Mesendoderm (in vitro differentiated cells): ENCODE data around the gene UBE2V1. TPM values are rescaled to one million over a fixed set of nuclear protein-coding genes. Genes with fewer than 3 reads are reported as not detected.
"Not testable (repeated sequence)": the region's sequence is repeated elsewhere in the genome, so short reads cannot be mapped to it uniquely, and the experiment has no call there.

ENCODE experiments used
- DNase-seq: peaks from one replicate; pipeline ENCODE4 v3.0.0; 2013
- H2AK5ac ChIP-seq: 2 replicates; pipeline ENCODE4 v1.6.1; 2013; ENCODE audit warnings: low read length, inconsistent platforms
- H2BK120ac ChIP-seq: 2 replicates; pipeline ENCODE4 v1.6.1; 2013; ENCODE audit warnings: low read depth, mild to moderate bottlenecking, low read length, moderate library complexity, mixed read lengths
- H2BK15ac ChIP-seq: replicated peaks from 2 replicates; pipeline ENCODE4 v1.6.1; 2013; ENCODE audit warnings: low read depth, mild to moderate bottlenecking, moderate library complexity
- H2BK5ac ChIP-seq: 2 replicates; pipeline ENCODE4 v1.6.1; 2013; ENCODE audit warnings: low read length, inconsistent platforms
- H3K18ac ChIP-seq: 2 replicates; pipeline ENCODE4 v1.6.1; 2013; ENCODE audit warnings: mild to moderate bottlenecking, low read length, mixed read lengths
- H3K23ac ChIP-seq: one replicate; pipeline ENCODE4 v1.6.1; 2013; ENCODE audit warnings: low read length
- H3K27ac ChIP-seq: 2 replicates; pipeline ENCODE4 v1.5.1; 2013; ENCODE audit warnings: low read depth, mild to moderate bottlenecking, inconsistent platforms, low read length, moderate library complexity
- H3K27me3 ChIP-seq: 2 replicates; pipeline ENCODE4 v1.6.1; 2013; ENCODE audit warnings: low read length, control low read depth, mild to moderate bottlenecking, inconsistent platforms; ENCODE audit not compliant: insufficient read depth, poor library complexity
- H3K36me3 ChIP-seq: 2 replicates; pipeline ENCODE4 v1.6.1; 2013; ENCODE audit warnings: low read length, inconsistent platforms; ENCODE audit not compliant: control insufficient read depth, insufficient read depth
- H3K4ac ChIP-seq: one replicate; pipeline ENCODE4 v1.6.1; 2013; ENCODE audit warnings: low read depth, mild to moderate bottlenecking, low read length, moderate library complexity
- H3K4me1 ChIP-seq: 2 replicates; pipeline ENCODE4 v1.6.1; 2013; ENCODE audit warnings: low read depth, low read length, inconsistent platforms; ENCODE audit not compliant: control insufficient read depth
- H3K4me2 ChIP-seq: 2 replicates; pipeline ENCODE4 v1.6.1; 2013; ENCODE audit warnings: low read length
- H3K4me3 ChIP-seq: 2 replicates; pipeline ENCODE4 v1.5.1; 2013; ENCODE audit warnings: mild to moderate bottlenecking, low read length
- H3K56ac ChIP-seq: one replicate; pipeline ENCODE4 v1.6.1; 2013; ENCODE audit warnings: low read length
- H3K79me1 ChIP-seq: 2 replicates; pipeline ENCODE4 v1.6.1; 2013; ENCODE audit warnings: low read length, inconsistent platforms
- H3K79me2 ChIP-seq: 2 replicates; pipeline ENCODE4 v1.6.1; 2013; ENCODE audit warnings: mild to moderate bottlenecking, low read length; ENCODE audit not compliant: control insufficient read depth, insufficient read depth
- H3K9ac ChIP-seq: 2 replicates; pipeline ENCODE4 v1.6.1; 2013; ENCODE audit warnings: low read length, inconsistent platforms
- H4K5ac ChIP-seq: one replicate; pipeline ENCODE4 v1.6.1; 2013; ENCODE audit warnings: low read length
- H4K8ac ChIP-seq: one replicate; pipeline ENCODE4 v1.6.1; 2013; ENCODE audit warnings: low read depth, mild to moderate bottlenecking, control low read depth, low read length, moderate library complexity
- WGBS: extraction: QIAGEN DNeasy Blood & Tissue Kit; methylation state at CpG from one replicate; pipeline ENCODE4 v1.1.7; 2013; ENCODE audit warnings: low lambda C conversion rate, missing lambda C conversion rate; ENCODE audit not compliant: insufficient coverage; ENCODE audit errors: extremely low coverage; 5-methylcytosine and 5-hydroxymethylcytosine counted together
- polyA plus RNA-seq, 2 experiments: library from polyadenylated mRNA; stranded (reverse); fragments of 200-250 nt; gene quantifications; one replicate each; pipeline ENCODE4 v1.2.3, GENCODE V29; 2013

The UBE2V1 gene
- polyA plus RNA-seq (2013, experiment 1 of 2), result 280 TPM
- polyA plus RNA-seq (2013, experiment 2 of 2), result 273 TPM

DNA sequence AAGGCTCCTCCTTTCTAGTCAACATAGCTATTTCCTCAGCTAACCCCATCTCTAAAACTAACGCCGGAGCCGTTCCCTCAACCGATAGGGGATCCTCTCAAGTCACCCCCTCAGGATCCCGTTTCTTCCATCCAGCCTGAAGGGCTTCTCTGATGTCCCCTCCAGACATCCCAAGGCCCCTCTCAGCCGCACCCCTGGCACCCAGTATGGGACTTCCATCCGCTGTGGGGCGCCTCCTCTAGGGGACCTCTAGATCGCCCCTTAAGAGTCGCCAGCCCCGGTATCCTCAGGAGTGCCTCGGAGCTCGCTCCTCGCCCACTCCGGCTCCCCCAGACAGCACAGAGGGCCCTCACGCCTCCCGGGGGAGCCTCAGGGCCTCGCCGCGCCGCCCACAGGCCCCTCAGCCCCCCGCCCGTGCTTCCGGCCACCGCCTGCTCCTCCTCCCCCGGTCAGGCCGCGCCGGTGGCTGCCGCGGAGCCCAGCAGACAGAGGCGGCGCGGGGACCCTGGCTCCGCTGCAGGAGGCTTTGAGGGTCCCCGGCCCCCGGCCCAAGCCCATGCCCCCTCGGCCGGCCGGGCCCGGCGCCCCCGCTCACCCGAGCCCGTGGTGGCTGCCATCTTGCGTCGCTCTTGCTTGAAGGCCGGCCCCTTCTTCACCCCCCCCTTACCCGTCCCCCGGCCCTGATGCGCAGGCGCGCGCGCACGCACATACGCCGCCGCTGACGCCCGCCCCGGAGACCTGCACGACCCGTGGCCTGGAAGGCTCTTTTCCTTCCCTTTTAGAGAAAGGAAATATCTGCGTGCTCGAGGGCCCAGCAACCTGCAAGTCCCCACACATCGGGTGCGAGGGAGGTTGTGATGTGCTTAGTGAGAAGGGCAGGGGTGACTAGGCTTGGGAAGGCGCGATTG lies at the start of gene UBE2V1:
Gene UBE2V1 (minus strand): TSS at position 639 of the 908 bp plus-strand sequence. CDS start 22 bp downstream, at position 617.
- Histone ChIP-seq H2AK5ac (no peak within 1 kb of the TSS), H3K4ac (peak within 1 kb of the TSS; percentile 99), H3K79me1 (peaks cover 11% of the 10 kb centered on the region), H3K23ac (peak within 1 kb of the TSS; percentile 59), H4K5ac (no peak within 1 kb of the TSS), H3K18ac (peak within 1 kb of the TSS; percentile 98), H3K27ac (peak within 1 kb of the TSS; percentile 51), H2BK120ac (peak within 1 kb of the TSS; percentile 75), H3K36me3 (no peaks in the 10 kb centered on the region), H3K4me1 (peaks cover 6% of the 10 kb centered on the region), H3K56ac (peak within 1 kb of the TSS; percentile 94), H3K79me2 (peaks cover 49% of the 10 kb centered on the region), H3K4me2 (peak within 1 kb of the TSS; percentile 92), H3K4me3 (peak within 1 kb of the TSS; percentile 89), H3K27me3 (no peaks in the 10 kb centered on the region), H4K8ac (peak within 1 kb of the TSS; percentile 3), H3K9ac (peak within 1 kb of the TSS; percentile 96), H2BK5ac (peak within 1 kb of the TSS; percentile 72), H2BK15ac (no peak within 1 kb of the TSS)
- DNase-seq, result peak; percentile 93
- WGBS, result no CpG with 5 or more reads among the region's 70 CpGs

DNA sequence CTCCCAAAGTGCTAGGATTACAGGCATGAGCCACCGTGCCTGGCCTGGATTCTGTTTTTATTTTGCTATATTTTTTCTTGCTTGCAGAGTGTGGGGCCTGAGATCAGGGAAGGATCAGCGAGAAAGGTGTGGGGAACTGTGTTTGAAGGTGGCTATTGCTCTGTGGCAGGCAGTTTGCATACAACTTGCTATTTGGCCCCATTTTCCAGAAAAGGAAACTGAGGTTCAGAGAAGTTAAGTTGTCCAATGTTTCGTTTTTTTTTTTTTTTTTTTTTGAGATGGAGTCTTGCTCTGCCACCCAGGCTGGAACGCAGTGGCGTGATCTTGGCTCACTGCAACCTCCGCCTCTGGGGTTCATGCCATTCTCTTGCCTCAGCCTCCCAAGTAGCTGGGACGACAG lies 48.5 kb upstream of the UBE2V1 start:
- not testable (repeated sequence) for H3K4ac ChIP-seq, H3K23ac ChIP-seq, H2BK5ac ChIP-seq, H2AK5ac ChIP-seq, H3K79me2 ChIP-seq, H3K79me1 ChIP-seq, H3K27ac ChIP-seq, DNase-seq, H4K8ac ChIP-seq, H3K56ac ChIP-seq, H3K4me3 ChIP-seq, H3K4me1 ChIP-seq, H3K4me2 ChIP-seq, H4K5ac ChIP-seq, H3K36me3 ChIP-seq, H3K27me3 ChIP-seq, H2BK15ac ChIP-seq, H3K18ac ChIP-seq, H2BK120ac ChIP-seq, H3K9ac ChIP-seq
- no CpG with 5 or more reads among the region's 7 CpGs for WGBS

DNA sequence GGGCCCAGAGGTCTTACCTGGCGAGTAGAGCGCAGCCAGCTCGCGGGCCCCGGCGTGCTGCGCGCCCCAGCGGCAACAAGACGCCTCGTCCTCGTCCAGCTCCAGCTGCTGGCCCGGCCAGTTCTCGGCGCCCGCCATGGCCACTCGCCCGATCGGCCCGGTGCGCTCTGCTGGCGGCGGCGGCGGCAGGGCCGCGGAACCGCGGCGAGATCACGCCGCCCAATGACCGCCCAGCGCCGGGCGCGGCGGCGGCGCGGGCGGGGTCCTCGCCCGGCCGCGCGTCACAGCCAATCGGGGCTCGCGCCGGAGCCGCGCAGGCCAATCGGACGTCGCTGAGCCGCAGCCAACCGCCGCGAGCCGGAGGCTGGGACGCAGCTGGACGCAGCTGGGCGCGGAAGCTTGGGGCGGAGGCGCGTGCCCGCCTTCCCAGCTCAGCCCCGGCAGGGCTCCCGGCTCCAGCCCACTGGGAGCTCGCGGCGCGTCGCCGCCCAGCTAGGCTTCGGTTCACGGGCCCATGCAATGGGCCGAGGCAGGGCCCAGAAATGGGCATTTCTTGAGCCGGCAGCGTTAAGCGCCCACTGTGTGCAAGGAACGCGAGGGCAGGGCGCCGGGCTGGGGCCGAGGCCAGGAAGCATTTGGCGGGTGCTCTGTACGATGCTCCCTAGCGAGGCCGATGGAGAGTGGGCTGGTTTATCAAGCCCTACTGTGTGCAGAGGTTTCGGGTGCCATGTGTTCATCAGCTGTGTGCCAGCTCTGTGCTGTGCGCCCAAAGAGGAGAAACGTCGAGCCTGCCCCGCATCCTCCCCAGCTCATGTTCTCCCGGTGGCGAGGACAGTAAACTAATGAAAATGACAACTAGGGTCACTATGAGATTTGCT lies 40.8 kb upstream of the UBE2V1 start, which contains the start of gene PEDS1:
Gene PEDS1 (minus strand): TSS at position 224 of the 878 bp plus-strand sequence. CDS start 86 bp downstream, at position 138.
- H3K79me1 ChIP-seq, result peaks cover 14% of the 10 kb centered on the region
- peak within 1 kb of the TSS; percentile 97 for H2AK5ac ChIP-seq
- WGBS, result no CpG with 5 or more reads among the region's 99 CpGs
- H4K8ac ChIP-seq, result no peak within 1 kb of the TSS
- H3K79me2 ChIP-seq, result peaks cover 40% of the 10 kb centered on the region
- peak; percentile 94 for DNase-seq
- H3K23ac ChIP-seq, result peak within 1 kb of the TSS; percentile 20
- no peak within 1 kb of the TSS for H2BK15ac ChIP-seq
- peak within 1 kb of the TSS; percentile 17 for H3K4ac ChIP-seq
- H3K4me3 ChIP-seq, result peak within 1 kb of the TSS; percentile 61
- peaks cover 13% of the 10 kb centered on the region for H3K4me1 ChIP-seq
- no peaks in the 10 kb centered on the region for H3K27me3 ChIP-seq
- peak within 1 kb of the TSS; percentile 92 for H3K56ac ChIP-seq
- peak within 1 kb of the TSS; percentile 91 for H3K18ac ChIP-seq
- H3K4me2 ChIP-seq, result peak within 1 kb of the TSS; percentile 99
- H2BK120ac ChIP-seq, result no peak within 1 kb of the TSS
- no peak within 1 kb of the TSS for H4K5ac ChIP-seq
- H2BK5ac ChIP-seq, result peak within 1 kb of the TSS; percentile 58
- H3K27ac ChIP-seq, result peak within 1 kb of the TSS; percentile 46
- H3K36me3 ChIP-seq, result no peaks in the 10 kb centered on the region
- peak within 1 kb of the TSS; percentile 84 for H3K9ac ChIP-seq

DNA sequence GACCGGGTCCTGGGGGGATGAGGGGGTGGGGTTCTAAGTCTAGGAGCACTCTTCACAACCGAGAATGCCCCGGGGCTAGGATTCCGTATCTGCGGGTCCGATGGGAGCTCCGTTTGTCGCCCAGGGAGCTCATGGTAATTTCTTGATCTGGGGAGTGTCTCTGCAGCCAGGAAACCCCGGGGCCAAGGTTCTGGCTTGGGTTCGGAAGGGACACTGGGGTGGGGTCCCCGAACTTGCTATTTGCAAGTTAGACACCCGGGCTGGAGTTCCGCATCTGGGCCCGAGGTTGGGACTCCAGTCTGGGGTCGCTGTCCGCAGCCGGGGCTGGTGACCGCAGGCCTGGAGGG lies 40.2 kb upstream of the UBE2V1 start:
- Histone ChIP-seq H3K4me3 (peak overlapping the region; percentile 61), H3K4ac (peak overlapping the region; percentile 17), H3K56ac (peak overlapping the region; percentile 92), H2BK5ac (no peak overlapping the region), H4K5ac (no peak overlapping the region), H3K23ac (peak overlapping the region; percentile 1), H2BK15ac (no peak overlapping the region), H3K4me1 (peaks cover 13% of the 10 kb centered on the region), H3K27ac (peak overlapping the region; percentile 46), H3K27me3 (no peaks in the 10 kb centered on the region), H2AK5ac (no peak overlapping the region), H3K36me3 (no peaks in the 10 kb centered on the region), H3K79me1 (peaks cover 19% of the 10 kb centered on the region), H4K8ac (no peak overlapping the region), H2BK120ac (no peak overlapping the region), H3K4me2 (peak overlapping the region; percentile 99), H3K79me2 (peaks cover 46% of the 10 kb centered on the region), H3K9ac (peak overlapping the region; percentile 77), H3K18ac (peak overlapping the region; percentile 91)
- WGBS, result no CpG with 5 or more reads among the region's 18 CpGs
- DNase-seq, result peak; percentile 65

- Histone ChIP-seq H3K4me3 (peak overlapping the region; percentile 61), H3K27me3 (no peaks in the 10 kb centered on the region), H3K27ac (no peak overlapping the region), H2BK5ac (peak overlapping the region; percentile 58), H3K9ac (peak overlapping the region; percentile 77), H4K5ac (no peak overlapping the region), H3K36me3 (no peaks in the 10 kb centered on the region), H3K18ac (peak overlapping the region; percentile 91), H3K4me2 (peak overlapping the region; percentile 99), H3K79me2 (peaks cover 48% of the 10 kb centered on the region), H3K79me1 (peaks cover 20% of the 10 kb centered on the region), H2AK5ac (peak overlapping the region; percentile 97), H3K56ac (peak overlapping the region; percentile 92), H3K23ac (peak overlapping the region; percentile 1), H3K4me1 (peaks cover 13% of the 10 kb centered on the region), H4K8ac (no peak overlapping the region), H2BK120ac (no peak overlapping the region), H3K4ac (peak overlapping the region; percentile 17), H2BK15ac (no peak overlapping the region)
- DNase-seq, result peak; percentile 69
- WGBS, result no CpG with 5 or more reads among the region's 4 CpGs
These were observed 39.6 kb upstream of the UBE2V1 start for GRCh38 chr20:50152394-50153152.
